HepG2 (cell line): Measurements from ENCODE around the gene IL2RG.

Experiments used
- IKZF1 ChIP-seq: fragments of 450-650 bp; IDR thresholded peaks from 2 replicates; pipeline ENCODE4 v1.7.1; 2016
- RELA ChIP-seq: sonication (generic); formaldehyde crosslinking; IDR thresholded peaks from 2 replicates; pipeline ENCODE4 v1.4.0; 2020; ENCODE audit warnings: missing genetic modification reagents
- ZFP62 ChIP-seq: sonication (generic); formaldehyde crosslinking; IDR thresholded peaks from 2 replicates; pipeline ENCODE4 v1.4.0; 2020; ENCODE audit warnings: missing genetic modification reagents
- ZNF552 ChIP-seq: sonication (generic); formaldehyde crosslinking; IDR thresholded peaks from 2 replicates; pipeline ENCODE4 v1.9.0; 2022; ENCODE audit warnings: missing genetic modification reagents, mild to moderate bottlenecking, borderline replicate concordance
- ZNF567 ChIP-seq: sonication (generic); formaldehyde crosslinking; IDR thresholded peaks from 2 replicates; pipeline ENCODE4 v1.8.1; 2023; ENCODE audit warnings: mild to moderate bottlenecking, missing genetic modification reagents, borderline replicate concordance
- TF ChIP-seq, protein P1 (sequence below): sonication (generic); formaldehyde crosslinking; IDR thresholded peaks from 2 replicates; pipeline ENCODE4 v1.4.0; 2020; ENCODE audit warnings: missing genetic modification reagents
- TF ChIP-seq, protein P2 (sequence below): sonication (generic); formaldehyde crosslinking; IDR thresholded peaks from 2 replicates; pipeline ENCODE4 v1.9.0; 2022; ENCODE audit warnings: missing genetic modification reagents, mild to moderate bottlenecking, borderline replicate concordance
- TF ChIP-seq, protein P3 (sequence below): sonication (generic); formaldehyde crosslinking; IDR thresholded peaks from 2 replicates; pipeline ENCODE4 v1.4.0; 2020; ENCODE audit warnings: low read depth, mild to moderate bottlenecking, missing genetic modification reagents
- TF ChIP-seq, protein P4 (sequence below): sonication (generic); formaldehyde crosslinking; IDR thresholded peaks from 2 replicates; pipeline ENCODE4; 2020; ENCODE audit warnings: missing genetic modification reagents, mild to moderate bottlenecking, borderline replicate concordance

DNA sequence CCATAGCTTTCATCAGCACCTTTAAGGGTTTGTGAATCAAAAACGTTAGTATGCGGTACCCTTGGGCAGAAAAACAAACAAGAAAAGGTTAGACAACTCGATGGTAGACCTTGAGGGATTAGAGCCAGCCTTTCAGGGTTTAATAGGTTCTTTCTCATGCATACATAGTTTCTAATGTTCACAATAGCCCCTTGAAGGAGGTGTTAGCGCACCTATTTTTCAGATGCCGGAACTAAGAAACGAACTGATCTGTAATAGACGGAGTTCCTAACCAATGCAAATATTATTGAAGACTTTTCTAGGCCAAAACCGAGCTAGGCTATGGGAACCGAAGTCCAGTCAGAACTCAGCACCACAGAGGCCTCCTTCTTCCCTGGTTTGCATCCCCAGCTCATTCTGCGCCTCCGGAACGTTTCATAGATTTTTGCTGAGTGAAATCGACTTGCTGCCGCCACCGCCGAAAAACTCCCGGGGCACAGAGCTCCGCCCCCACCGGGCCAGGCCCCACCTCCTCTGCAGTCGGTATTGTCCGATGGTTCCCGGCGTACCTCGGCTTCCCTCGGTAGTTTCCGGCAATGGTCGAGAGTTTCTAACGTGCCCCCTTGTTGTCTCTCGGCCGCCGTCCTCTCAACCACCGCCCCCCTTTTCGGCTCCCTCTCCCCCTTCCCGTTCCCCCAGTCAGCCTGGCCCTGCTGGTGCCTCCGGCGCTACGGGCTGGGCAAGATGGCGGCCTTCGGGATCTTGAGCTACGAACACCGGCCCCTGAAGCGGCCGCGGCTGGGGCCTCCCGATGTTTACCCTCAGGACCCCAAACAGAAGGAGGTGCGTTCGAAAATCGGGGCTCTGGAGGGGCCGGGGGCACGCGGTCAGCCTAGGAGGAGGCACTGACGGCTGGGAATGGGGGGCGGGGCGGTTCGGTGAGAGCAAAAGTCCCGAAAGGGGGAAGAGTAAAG is 6.9 kb upstream of the IL2RG start, which contains the start of gene MED12:
- no peak for TF ChIP-seq ZFP62
- TF ChIP-seq, protein P1, sequence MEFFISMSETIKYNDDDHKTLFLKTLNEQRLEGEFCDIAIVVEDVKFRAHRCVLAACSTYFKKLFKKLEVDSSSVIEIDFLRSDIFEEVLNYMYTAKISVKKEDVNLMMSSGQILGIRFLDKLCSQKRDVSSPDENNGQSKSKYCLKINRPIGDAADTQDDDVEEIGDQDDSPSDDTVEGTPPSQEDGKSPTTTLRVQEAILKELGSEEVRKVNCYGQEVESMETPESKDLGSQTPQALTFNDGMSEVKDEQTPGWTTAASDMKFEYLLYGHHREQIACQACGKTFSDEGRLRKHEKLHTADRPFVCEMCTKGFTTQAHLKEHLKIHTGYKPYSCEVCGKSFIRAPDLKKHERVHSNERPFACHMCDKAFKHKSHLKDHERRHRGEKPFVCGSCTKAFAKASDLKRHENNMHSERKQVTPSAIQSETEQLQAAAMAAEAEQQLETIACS = no peak
- TF ChIP-seq ZNF567 (CRISPR knock-in tag) = no peak
- TF ChIP-seq, protein P2, sequence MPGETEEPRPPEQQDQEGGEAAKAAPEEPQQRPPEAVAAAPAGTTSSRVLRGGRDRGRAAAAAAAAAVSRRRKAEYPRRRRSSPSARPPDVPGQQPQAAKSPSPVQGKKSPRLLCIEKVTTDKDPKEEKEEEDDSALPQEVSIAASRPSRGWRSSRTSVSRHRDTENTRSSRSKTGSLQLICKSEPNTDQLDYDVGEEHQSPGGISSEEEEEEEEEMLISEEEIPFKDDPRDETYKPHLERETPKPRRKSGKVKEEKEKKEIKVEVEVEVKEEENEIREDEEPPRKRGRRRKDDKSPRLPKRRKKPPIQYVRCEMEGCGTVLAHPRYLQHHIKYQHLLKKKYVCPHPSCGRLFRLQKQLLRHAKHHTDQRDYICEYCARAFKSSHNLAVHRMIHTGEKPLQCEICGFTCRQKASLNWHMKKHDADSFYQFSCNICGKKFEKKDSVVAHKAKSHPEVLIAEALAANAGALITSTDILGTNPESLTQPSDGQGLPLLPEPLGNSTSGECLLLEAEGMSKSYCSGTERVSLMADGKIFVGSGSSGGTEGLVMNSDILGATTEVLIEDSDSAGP (CRISPR knock-in tag) = peak; percentile 16; the same call in 1 of the 2 replicates
- no peak for TF ChIP-seq IKZF1
- TF ChIP-seq RELA (CRISPR knock-in tag) = no peak
- no peak for TF ChIP-seq ZNF552 (CRISPR knock-in tag)
- TF ChIP-seq, protein P3, sequence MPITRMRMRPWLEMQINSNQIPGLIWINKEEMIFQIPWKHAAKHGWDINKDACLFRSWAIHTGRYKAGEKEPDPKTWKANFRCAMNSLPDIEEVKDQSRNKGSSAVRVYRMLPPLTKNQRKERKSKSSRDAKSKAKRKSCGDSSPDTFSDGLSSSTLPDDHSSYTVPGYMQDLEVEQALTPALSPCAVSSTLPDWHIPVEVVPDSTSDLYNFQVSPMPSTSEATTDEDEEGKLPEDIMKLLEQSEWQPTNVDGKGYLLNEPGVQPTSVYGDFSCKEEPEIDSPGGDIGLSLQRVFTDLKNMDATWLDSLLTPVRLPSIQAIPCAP (CRISPR knock-in tag) = no peak
- TF ChIP-seq, protein P4, sequence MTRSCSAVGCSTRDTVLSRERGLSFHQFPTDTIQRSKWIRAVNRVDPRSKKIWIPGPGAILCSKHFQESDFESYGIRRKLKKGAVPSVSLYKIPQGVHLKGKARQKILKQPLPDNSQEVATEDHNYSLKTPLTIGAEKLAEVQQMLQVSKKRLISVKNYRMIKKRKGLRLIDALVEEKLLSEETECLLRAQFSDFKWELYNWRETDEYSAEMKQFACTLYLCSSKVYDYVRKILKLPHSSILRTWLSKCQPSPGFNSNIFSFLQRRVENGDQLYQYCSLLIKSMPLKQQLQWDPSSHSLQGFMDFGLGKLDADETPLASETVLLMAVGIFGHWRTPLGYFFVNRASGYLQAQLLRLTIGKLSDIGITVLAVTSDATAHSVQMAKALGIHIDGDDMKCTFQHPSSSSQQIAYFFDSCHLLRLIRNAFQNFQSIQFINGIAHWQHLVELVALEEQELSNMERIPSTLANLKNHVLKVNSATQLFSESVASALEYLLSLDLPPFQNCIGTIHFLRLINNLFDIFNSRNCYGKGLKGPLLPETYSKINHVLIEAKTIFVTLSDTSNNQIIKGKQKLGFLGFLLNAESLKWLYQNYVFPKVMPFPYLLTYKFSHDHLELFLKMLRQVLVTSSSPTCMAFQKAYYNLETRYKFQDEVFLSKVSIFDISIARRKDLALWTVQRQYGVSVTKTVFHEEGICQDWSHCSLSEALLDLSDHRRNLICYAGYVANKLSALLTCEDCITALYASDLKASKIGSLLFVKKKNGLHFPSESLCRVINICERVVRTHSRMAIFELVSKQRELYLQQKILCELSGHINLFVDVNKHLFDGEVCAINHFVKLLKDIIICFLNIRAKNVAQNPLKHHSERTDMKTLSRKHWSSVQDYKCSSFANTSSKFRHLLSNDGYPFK (CRISPR knock-in tag) = no peak; the same call in 1 of the 2 replicates
